Activated CD4-positive, alpha-beta T cell treated with anti-CD3 and anti-CD28 coated beads for 24 hours (primary cell): Measurements from ENCODE around the gene KIF17.
"Not testable (repeated sequence)": the region's sequence is repeated elsewhere in the genome, so short reads cannot be mapped to it uniquely, and the experiment has no call there.

Source experiments
- DNase-seq, 2 donors: peaks; one replicate each; pipeline ENCODE4 v3.0.0-alpha.2; 2020; ENCODE audit warnings: low read depth in 2 of 2

KIF17 gene

DNA sequence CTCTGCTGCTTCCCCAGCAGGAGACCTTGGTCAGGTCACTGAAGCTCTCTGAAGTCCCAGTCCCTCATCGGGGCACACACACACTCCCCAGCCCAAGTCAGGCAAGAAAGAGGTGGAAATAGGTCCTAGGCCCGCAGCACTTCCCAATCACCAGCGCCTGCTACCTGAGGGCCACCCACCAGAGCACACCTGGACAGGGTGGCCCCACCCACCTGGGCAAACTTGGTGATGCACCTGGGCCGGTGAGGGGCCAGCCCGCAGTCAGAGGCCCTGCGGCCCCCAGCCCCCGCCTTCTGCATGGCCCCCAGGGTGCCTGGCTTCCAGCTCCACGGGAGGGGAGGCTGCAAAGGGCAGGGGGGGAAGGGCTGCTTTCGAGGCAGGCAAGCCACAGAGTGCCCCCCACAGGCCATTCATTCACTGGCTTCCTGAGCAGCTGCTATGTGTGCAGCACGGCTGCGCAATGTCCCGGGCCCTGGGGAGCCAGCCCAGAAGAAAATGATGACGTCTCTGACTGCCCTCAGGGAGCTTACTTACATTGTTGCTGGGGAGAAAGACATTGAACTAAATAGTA is 10.0 kb upstream of the KIF17 start:
- no peak for DNase-seq

DNA sequence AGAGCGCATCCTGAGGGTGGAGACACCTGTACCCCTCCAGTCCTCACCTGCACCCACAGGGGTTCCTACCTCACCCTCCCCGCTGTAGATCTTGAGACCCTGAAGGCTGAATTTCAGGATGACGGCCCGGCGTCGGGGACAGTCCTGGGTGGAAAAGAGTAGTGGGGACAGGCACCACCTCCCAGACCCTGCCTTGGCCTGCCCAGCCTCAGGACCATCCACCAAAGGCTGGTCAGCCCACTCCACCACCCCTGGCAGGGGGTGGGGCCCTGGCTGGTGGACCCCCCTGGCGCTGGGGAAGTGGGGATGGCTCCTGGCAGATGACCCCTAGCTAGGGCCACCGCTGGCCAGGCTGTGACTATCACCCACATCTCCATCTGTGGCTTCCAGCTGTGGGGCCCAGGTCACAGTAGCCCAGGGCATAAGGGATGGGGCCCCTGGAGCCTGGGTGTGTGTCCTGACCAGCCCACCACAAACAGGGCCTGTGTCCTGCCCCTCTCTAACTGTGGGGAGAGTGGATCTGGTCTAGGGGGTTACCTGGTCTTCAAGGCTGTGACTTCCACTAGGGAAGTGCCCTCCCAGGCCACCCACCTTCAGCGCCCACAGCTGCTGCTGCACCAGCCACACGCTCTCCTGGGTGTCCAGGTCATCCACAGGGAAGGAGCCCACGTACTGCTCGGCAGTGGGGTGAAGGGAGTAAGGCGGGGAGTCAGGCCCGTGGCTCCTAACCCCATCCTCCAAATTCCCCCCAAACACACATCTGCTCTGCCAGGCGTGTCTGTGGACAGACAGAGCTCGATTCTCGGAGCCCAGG is 9.3 kb upstream of the KIF17 start:
- DNase-seq, result no peak

DNA sequence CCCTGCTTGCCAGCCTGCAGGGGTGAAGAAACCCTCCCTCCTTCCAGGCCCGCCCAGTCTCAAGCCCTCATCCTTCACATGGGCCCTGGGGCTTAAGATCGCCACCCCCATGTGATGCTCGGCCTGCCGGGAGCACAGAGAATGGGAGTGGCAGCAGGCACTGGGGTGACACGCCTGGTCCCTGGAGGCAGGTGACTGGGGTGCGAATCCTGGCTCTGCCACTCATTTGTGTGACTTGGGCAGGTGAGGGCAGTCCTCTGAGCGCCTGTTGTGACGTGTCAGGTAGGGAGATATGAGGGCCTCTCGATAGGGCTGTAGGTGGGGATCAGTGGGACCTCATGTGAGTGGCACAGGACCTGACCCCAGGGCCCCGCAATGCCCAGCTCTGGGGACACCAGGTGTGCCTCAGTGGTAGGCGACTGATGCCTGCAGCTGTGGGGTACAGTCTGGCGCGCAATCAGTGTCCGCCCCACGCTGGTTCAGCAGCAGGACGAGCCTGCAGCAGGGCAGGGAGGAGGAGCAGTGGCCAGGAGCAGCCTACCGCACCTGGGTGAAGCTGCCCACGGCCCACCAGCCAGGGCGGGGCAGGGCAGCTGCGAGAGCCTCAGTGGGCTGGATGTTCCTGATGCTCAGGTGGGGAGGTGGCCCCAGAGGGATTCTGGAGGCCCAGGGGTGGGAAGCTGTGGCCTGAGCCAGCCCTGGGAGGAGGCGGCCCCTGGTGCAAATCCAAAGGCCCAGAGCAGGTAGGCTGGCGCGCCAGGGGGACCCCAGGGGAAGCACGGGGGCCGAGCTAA is 8.5 kb upstream of the KIF17 start:
- no peak for DNase-seq

DNA sequence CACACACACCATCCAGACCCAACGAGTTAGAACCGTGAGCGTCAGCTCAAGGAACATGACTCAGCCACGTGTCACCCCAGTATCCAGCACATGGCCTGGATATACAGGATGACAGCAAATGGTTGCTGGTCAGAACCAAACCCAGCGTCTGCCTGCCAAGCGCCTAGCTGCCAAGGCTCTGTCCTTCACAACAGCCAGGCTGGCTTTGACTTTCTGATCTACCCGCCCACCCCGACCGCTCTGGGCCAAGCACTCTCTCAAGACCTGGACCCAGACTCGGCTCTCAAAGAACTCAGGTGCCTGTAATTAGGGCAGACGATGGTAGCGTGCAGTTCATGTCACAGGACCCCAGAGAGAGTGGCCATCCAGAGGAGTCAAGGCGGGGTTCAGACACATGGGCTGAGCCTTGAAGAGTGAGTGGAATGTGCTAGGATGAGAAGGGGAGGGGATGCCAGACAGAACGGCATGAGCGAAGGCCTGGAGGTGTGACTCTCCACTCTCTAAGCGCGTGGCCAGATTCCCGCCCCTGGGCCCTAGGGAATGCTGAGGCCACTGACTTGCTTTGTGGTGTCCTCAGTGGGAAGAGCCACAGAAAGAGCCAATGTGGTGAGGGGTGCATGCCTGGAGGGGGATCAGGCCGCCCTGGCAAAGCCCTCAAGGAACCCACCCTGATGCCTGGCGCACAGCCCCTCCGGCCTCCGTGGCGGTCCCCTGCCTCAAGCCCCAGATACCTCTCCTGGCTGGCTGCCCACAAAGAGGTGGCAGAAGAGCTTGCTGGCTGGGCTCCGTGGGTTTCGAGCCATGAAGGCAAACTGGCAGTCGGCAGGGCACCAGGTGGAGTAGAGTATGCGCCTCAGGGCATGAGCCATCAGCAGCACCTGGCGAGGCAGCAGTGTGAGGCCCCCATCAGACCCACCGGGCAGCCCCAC is 7.6 kb upstream of the KIF17 start:
- no peak for DNase-seq

DNA sequence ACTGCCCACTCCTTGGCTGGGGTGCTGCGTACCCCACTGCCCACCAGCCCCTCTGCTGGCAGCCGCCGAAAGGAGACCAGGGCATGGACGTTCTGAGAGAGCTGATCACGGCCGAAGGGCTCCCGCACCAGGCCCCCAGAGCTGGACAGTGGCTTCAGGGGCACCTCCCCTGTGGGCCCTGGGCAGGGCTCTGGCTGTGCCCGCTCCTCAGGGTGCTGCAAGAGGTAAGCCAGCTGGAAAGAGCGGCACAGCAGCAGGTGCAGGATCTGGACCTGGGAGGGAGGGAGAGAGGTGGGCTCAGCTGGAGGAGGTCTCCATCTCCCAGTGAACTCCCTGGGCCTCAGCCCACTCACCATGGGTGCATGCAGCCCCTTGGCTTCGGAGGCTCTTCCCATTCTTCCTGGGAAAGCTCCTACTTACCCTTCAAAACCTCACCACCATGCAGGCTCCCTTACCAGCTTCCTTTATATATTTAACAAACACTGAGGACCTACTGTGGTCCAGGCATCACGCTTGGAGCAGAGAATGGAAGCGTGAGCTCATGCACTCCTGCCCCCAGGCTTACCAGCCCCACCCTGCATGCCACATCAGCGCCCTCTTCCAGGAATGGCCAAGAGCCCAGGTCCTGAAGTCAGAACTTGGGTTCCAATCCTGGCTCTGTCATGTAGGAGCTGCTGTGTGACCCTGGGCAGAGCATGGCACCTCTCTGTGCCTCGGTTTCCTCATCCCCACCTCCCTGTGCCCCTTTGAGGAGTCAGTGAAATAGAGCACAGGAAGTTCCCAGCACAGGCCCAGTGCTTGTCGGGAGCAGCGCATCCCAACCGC is 6.8 kb upstream of the KIF17 start:
- no peak for DNase-seq

DNA sequence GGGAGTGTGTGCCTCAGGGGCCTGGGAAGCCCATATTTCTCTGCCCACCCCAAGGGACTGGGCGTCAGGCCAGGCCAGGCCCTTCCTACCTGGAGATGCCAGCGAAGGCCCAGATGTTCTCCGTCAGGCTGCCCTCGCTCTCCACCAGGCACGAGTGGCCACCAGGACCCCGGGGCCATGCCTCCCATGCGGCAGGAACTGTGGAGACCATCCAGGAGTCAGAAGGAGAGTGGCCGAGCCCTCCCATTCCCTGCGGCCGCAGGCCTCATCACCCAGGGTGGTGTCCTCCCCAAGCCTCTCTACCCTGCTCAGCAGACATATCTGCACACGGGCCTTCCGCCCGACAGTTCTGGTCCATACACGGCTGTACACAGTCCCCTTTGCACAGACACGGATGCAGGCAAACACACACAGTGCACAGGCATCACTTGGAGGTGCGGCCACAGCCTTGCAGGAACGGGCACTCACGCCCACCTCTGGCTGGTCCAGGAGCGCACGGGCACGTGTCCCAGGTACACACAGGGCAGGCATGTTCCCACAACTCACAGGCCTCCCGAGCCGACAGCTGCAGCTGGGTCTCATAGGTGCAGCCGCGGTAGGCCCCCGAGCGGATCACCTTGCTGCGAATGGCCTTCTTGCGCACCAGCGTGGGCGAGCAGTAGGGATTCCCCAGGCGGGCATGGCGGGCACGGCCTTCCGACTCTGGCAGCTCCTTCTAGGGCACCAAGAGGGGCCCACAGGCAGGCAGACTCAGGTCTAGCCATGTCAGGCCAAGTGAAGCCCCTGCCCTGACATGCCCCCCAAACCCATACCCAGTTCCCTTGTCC is 5.9 kb upstream of the KIF17 start:
- DNase-seq, result no peak

DNA sequence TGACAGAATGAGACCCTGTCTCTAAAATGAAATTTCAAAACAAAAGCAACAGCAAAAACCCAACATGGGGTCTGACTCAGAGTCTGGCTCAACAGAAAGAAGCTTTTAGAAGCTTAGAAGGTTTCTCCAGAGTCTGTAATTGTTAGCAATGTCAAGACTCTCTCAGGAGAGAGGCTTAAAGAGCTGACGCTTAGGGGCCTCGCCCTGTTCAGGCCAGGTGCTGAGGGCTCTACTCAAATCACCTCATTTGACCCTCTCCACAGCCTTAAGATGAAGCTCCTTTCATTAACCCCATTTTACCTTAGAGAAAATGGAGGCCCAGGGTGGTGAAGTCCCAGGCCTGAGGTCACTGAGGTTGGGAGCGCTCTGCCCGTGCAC is 5.3 kb upstream of the KIF17 start:
- DNase-seq, result no peak

DNA sequence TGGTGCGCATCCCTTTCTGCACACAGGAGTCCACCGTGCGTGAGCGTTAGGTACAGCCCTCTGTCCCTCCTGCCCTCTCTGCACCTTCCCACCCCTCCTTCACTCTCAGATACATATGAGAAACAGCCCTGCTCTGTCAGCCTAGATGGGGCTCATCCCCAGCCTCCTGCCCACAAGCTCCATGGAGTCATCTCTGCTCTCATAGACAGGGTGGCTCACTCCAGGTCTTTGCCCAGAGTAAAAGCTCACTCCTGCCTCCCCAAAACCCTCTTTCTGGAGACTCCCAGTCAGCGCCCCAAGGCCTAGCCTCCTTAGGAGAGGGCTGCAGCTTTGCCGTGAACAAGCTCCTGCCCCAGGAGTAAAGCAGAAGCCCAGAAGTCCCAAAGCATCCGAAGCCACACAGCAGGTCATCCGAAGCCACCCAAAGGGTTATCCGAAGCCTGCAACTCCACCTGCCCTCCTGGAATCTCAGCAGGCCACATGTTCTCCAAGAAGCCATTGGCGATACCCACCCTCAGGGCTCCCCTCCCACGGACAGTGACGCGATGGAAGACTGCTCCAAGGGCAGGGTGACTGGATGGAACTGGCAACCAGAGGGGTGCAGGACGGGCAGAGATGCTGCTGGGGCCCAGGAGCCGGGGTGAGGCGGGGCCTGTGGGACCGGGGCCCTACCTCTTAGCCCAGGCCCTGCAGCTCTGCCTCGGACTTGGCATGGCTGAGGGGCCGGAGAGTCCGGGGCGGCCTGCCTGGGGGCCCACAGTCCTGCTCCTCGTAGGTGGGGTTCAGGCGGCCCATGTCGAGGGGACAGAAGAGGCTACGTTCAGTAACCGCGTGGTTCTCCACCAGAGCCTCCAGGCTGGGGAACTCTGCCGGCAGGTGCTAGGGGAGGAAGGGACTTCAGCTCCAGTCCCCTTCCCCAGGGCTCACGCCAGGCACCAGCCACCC is 3.6 kb upstream of the KIF17 start:
- no peak for DNase-seq

DNA sequence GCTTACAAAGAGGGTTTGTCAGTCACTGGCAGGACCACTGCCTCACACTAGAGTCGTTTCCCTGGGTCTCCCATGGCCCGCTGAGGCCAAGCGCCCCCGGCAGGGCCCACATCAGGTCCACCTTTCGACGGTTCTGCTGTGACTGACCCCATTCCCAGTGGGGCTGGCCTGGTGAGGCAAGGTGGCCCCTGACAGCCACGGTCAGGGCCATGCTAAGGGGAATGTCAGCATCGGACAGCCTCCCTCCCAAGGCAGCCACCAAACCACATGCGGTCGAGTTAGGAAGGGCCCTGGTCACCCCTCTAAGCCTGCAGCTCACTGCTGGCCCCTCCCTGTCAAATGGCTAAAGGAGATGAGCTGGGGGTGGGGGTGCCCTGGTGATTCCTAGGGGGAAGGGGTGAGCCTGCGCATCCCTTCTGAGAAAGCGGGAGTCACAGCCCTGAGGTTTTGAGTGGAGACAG is 2.9 kb upstream of the KIF17 start:
- no peak for DNase-seq

DNA sequence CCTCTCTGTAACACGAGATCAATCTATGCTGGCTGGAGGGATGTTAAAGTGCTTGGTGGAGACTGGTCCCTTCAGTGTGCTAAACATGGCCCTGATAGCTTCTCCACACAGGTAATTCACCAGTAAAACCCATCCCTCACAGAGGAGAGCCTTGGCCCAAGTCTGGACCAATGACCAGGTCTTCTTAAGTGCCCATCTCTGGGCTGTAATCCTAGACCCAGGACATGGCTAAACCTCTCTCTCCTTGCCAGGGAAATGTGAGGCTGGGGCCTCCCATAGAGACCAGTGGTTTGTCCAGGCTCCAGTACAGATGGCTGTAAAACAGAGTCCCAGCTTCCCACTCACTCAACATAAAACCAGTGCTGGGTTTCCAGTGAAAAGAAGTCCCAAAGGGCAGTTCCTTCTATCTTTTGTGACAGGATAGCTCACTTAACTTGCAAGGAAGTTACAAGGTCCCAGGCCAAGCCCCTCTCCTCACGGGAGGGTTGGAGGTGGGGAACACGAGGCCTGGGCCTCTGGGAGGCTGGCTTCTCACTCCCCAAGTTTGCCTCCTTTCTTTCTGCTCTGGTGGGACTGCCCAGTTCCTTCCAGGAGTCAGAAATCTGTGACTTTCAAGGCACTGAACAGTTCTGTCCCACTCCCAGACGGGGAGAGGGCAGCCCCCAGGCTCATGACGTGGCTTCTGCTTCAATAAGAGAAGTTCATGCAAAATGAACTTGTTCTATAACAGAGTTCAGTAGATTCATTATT is 2.2 kb upstream of the KIF17 start:
- DNase-seq, result no peak

DNA sequence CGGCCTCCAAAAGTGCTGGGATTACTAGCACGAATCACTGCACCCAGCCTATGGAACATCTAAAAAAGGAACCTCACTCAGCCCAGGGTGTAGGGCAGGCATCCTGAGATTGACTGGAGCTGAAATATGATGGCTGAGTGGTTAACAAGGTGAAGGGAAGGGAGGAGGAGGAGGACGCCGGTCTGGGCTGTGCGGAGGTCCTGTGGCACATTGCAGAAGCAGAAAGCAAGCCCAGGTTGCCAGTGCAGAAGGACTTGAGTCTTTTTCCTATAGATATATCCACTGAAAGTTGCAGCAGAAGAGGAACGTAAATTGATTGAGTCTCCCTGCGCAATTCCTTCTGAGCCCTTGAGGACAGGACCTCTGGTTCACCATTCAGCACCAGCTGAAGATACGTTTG is 1.5 kb upstream of the KIF17 start:
- DNase-seq, result no peak

DNA sequence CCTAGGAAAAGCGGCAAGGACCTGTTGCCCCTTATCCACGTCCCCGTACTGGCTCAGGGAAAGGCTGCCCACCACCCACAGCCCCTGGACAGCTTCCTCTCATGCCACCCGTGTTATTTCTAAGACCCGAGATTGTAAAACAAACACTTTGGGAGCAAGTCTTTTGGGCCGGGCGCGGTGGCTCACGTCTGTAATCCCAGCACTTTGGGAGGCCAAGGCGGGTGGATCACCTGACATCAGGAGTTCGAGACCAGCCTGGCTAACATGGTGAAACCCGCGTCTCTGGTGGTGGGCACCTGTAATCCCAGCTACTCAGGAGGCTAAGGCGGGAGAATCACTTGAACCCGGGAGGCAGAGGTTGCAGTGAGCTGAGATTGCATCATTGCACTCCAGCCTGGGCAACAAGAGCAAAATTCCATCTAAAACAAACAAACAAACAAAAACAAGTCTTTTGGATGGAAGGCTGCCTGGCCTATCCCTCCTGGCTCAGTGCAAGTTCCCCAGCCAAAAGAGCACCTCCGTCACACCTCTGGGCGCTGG is 606 bp upstream of the KIF17 start:
- DNase-seq, result not testable (repeated sequence)

DNA sequence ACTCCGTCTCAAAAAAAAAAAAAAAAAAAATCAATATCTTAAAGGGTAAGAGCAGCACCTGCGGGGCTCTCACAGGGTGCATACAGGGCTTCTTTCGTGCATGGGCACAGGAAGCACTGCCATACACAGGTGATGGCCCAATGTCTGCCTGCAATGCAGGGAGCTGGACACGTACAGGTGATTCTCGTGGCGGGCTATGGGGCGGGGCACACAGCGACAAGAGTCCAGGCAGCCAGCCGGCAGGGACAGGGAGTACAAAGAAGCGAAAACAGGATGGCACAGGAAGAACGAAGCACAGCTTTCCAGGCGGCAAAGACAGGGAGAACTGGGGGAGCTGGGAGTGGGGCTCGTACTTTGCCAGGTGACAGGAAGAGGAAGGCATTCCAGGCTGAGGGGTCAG is 1.6 kb downstream of the KIF17 start:
- no peak for DNase-seq

DNA sequence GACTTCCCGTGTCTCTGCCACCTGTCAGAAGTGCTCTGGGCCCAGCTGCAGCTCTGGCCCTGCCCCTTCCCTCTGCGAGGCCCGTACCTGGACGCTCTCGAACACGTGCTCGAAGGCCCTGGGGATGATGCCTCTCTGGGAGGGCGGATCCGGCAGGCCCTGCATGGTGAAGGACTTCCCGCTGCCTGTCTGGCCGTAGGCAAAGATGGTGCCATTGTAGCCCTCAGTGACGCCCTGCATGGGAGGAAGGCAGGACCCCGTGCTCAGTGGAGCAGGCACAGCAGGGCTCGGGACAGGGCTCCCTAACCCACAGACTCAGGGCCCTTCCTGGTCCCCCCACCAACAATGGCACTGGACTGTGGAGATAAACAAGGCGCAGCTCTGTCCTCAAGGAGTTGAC is 2.4 kb downstream of the KIF17 start:
- no peak for DNase-seq

DNA sequence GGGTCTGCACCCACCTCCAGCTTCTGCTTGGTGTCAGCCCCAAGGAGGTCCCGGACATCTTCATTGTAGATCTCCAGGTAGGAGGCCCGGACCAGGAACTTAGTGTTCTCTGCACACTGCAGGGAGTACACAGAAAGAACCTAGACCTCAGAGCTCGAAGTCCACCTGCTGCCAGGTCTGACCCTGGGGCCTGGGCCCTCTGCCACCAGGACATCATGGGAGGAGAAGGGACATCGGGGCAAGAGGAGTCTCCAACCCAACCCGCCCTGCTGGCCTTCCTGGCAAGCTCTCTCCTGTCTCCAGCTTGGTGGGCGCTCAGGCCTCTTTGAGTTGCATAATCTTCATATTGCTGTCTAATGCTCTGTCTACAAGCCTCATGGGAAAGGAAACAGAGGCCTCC is 4.4 kb downstream of the KIF17 start:
- DNase-seq, result no peak

DNA sequence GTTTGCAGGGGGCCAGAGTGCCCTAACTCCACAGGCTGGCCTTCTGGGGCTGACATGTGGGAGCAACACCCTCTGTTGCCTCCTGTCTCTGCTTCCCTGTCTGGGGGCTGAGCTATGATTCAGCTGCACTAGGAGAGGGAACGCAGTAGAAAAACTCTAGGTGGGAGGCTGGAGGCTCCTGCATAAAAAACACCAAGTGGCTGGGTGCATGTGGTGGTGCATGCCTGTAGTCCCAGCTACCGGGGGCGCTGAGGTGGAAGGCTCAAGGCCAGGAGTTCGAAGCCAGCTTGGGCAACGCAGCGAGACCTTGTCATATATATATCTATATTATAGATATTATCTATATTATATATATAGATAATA is 5.6 kb downstream of the KIF17 start:
- no peak for DNase-seq

DNA sequence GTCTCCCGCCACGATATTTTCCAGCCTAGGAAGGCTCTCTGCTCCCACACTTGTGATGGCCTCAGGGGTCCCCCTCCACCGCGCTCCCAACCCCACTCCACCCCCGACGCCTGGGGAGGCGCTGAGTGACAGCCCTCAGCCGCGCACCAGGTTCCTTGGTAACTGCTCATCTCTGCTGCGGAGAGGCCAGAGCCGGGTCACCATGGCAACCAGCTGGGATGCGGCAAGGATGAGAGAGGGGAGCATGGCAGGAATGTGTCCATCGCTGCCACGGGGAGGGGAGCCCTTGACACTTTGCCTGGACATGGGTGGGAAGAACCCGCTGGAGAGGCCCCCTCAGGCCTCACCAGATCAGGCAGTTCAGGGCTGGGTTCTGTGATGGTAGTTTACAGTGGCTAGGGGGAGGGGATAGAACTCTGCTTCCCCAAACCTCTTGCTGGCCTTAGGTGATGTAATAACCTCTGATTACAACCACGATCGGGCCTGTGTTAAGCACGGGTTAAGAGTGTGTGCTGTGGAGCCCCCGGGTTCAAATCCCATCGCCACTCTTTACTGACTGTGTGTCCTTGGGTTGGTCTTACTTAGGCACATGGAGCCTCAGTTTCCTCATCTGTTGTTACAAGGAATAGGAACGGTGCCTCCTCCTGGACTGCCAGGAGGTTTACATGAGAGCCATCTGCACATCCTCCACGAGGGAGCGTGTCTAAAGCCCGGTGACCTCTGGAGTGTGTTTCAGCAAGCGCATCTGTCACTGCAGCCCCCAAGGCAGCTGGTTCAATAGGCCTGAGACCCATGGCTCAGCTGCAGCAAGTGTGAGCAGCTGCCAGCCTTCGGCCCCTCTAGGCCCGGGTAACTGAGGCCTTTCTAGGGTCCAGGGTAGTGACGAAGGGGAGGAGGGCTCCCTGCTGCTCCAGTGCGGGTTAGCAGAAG is 6.3 kb downstream of the KIF17 start:
- no peak for DNase-seq
